Liver (tissue), 9 donors: Measurements from ENCODE around the gene USP17L15. TPM values are rescaled to one million over a fixed set of nuclear protein-coding genes. Genes with fewer than 3 reads are reported as not detected.
"Not testable (repeated sequence)": the region's sequence is repeated elsewhere in the genome, so short reads cannot be mapped to it uniquely, and the experiment has no call there.

Experiments
- DNase-seq: peaks from one replicate; pipeline ENCODE4 v3.0.0-alpha.2; 2017; ENCODE audit warnings: low spot score
- H3K27ac ChIP-seq, 2 donors: one replicate each; pipeline ENCODE4 v1.7.0; 2013; ENCODE audit warnings: inconsistent platforms in 2 of 2, low read length in 2 of 2, control low read depth in 1 of 2, low read depth in 1 of 2, mild to moderate bottlenecking in 1 of 2
- H3K27me3 ChIP-seq, 4 donors: one replicate each; pipeline versions ENCODE4 v1.6.1 to v1.7.0; 2013; ENCODE audit warnings: low read length in 3 of 4, inconsistent platforms in 1 of 4, mild to moderate bottlenecking in 1 of 4, moderate library complexity in 1 of 4; ENCODE audit not compliant: control insufficient read depth in 4 of 4, insufficient read depth in 4 of 4
- H3K36me3 ChIP-seq, 4 donors: one replicate each; pipeline versions ENCODE4 v1.6.1 to v1.7.0; 2013; ENCODE audit warnings: low read length in 3 of 4, mild to moderate bottlenecking in 3 of 4, low read depth in 1 of 4, moderate library complexity in 1 of 4; ENCODE audit not compliant: control insufficient read depth in 4 of 4, insufficient read depth in 3 of 4
- H3K4me1 ChIP-seq, 4 donors: one replicate each; pipeline versions ENCODE4 v1.6.1 to v1.7.0; 2013; ENCODE audit warnings: low read length in 3 of 4, mild to moderate bottlenecking in 3 of 4, moderate library complexity in 1 of 4; ENCODE audit not compliant: control insufficient read depth in 4 of 4, insufficient read depth in 4 of 4
- H3K4me3 ChIP-seq, 3 donors: one replicate each; pipeline versions ENCODE4 v1.6.1 to v1.7.0; 2013; ENCODE audit warnings: low read length in 3 of 3, control low read depth in 1 of 3, low read depth in 1 of 3, mild to moderate bottlenecking in 1 of 3
- H3K9ac ChIP-seq, 2 donors: one replicate each; pipeline ENCODE4 v1.7.0; 2013; ENCODE audit warnings: low read length in 2 of 2, mild to moderate bottlenecking in 2 of 2, moderate library complexity in 2 of 2, control low read depth in 1 of 2, low read depth in 1 of 2
- H3K9me3 ChIP-seq, 4 donors: one replicate each; pipeline versions ENCODE4 v1.6.1 to v1.7.0; 2013; ENCODE audit warnings: low read length in 3 of 4; ENCODE audit not compliant: control insufficient read depth in 4 of 4
- whole genome bisulfite sequencing: extraction: QIAGEN DNeasy Blood & Tissue Kit; methylation state at CpG from one replicate; pipeline ENCODE4 v1.1.7; 2013; 5-methylcytosine and 5-hydroxymethylcytosine counted together
- polyA plus RNA-seq, 2 donors: library from polyadenylated mRNA; stranded (reverse) in 1 of 2; unstranded in 1 of 2; fragments of 200-250 nt in 1 of 2; fragments of >200 nt in 1 of 2; fragmentation: Nextera tagmentation in 1 of 2; extraction: Ambion mirVana in 1 of 2; gene quantifications; one replicate each; pipeline versions ENCODE4 v1.2.1 to v1.2.3, GENCODE V29; 2013 to 2015
- total RNA-seq, 2 donors: library from RNA; depleted of rRNA; stranded (reverse); fragments of >200 nt; gene quantifications; one replicate each; pipeline ENCODE4 v1.2.3, GENCODE V29; 2014
- donor health status: healthy.
- donor health status: healthy.
- donor health status: healthy.
- donor health status: healthy.
- donor health status: healthy.

The USP17L15 gene
- total RNA-seq (not detected), polyA plus RNA-seq (not detected)

- not testable (repeated sequence) for H3K4me1 ChIP-seq, H3K36me3 ChIP-seq
- no CpG with 5 or more reads among the region's 15 CpGs for WGBS
Measured at GRCh38 chr4:9234085-9234484, at the start of gene USP17L15. Gene USP17L15 (plus strand): TSS chr4:9234385. CDS start chr4:9234385, 0 bp downstream.

GRCh38 chr4:9210357-9210756 lies 23.8 kb upstream of the USP17L15 start, which contains the start of gene USP17L10:
Gene USP17L10 (plus strand): TSS chr4:9210657. CDS start chr4:9210657, 0 bp downstream.
- not testable (repeated sequence) for H3K9me3 ChIP-seq, H3K9ac ChIP-seq, DNase-seq, H3K4me1 ChIP-seq, H3K27me3 ChIP-seq, H3K4me3 ChIP-seq, H3K36me3 ChIP-seq, H3K27ac ChIP-seq
- 83% methylated on average over 13 of the region's 13 CpGs for WGBS

More at GRCh38 chr4:9234085-9234484, at the start of gene USP17L15:
- not testable (repeated sequence) for DNase-seq, H3K9ac ChIP-seq, H3K27ac ChIP-seq, H3K4me3 ChIP-seq, H3K9me3 ChIP-seq, H3K27me3 ChIP-seq

- not testable (repeated sequence) for H3K27ac ChIP-seq, H3K4me1 ChIP-seq, H3K4me3 ChIP-seq, H3K27me3 ChIP-seq, H3K36me3 ChIP-seq, H3K9ac ChIP-seq, DNase-seq, H3K9me3 ChIP-seq
- 76% methylated on average over 11 of the region's 14 CpGs for WGBS
Measured at GRCh38 chr4:9214701-9215100, 19.5 kb upstream of the USP17L15 start.

- H3K9me3 ChIP-seq, H3K4me3 ChIP-seq, H3K27ac ChIP-seq, DNase-seq, H3K27me3 ChIP-seq, H3K9ac ChIP-seq, H3K36me3 ChIP-seq, H3K4me1 ChIP-seq: not testable (repeated sequence)
- 91% methylated on average over 10 of the region's 14 CpGs for whole genome bisulfite sequencing
Measured at GRCh38 chr4:9215105-9215504, 19.1 kb upstream of the USP17L15 start, which contains the start of gene USP17L11. Gene USP17L11 (plus strand): TSS chr4:9215405. CDS start chr4:9215405, 0 bp downstream.

- not testable (repeated sequence) for DNase-seq, H3K9ac ChIP-seq, H3K36me3 ChIP-seq, H3K27ac ChIP-seq, H3K4me1 ChIP-seq, H3K4me3 ChIP-seq, H3K9me3 ChIP-seq, H3K27me3 ChIP-seq
- no CpG with 5 or more reads among the region's 13 CpGs for WGBS
Measured at GRCh38 chr4:9219852-9220251, 14.3 kb upstream of the USP17L15 start, which contains the start of gene USP17L12. Gene USP17L12 (plus strand): TSS chr4:9220152. CDS start chr4:9220152, 0 bp downstream.

GRCh38 chr4:9224596-9224995 lies 9.6 kb upstream of the USP17L15 start, which contains the start of gene USP17L13:
Gene USP17L13 (plus strand): TSS chr4:9224896. CDS start chr4:9224896, 0 bp downstream.
- H3K4me3 ChIP-seq, H3K9me3 ChIP-seq, H3K9ac ChIP-seq, DNase-seq, H3K27ac ChIP-seq, H3K4me1 ChIP-seq, H3K36me3 ChIP-seq, H3K27me3 ChIP-seq: not testable (repeated sequence)
- no CpG with 5 or more reads among the region's 14 CpGs for WGBS

- DNase-seq: not testable (repeated sequence)
- WGBS: 82% methylated on average over 5 of the region's 8 CpGs
Measured at GRCh38 chr4:9230249-9230648, 3.9 kb upstream of the USP17L15 start.

GRCh38 chr4:9238461-9238860 lies 4.3 kb downstream of the USP17L15 start:
- 81% methylated on average over 11 of the region's 12 CpGs for WGBS
- H3K4me3 ChIP-seq, H3K9me3 ChIP-seq, H3K9ac ChIP-seq, H3K36me3 ChIP-seq, H3K27me3 ChIP-seq, H3K4me1 ChIP-seq, H3K27ac ChIP-seq: not testable (repeated sequence)
- DNase-seq: peak; percentile 23

More at GRCh38 chr4:9230249-9230648, 3.9 kb upstream of the USP17L15 start:
- not testable (repeated sequence) for H3K4me1 ChIP-seq, H3K27ac ChIP-seq, H3K9me3 ChIP-seq, H3K9ac ChIP-seq, H3K36me3 ChIP-seq, H3K27me3 ChIP-seq, H3K4me3 ChIP-seq

- not testable (repeated sequence) for H3K4me1 ChIP-seq, H3K9me3 ChIP-seq, H3K4me3 ChIP-seq, DNase-seq, H3K9ac ChIP-seq, H3K27ac ChIP-seq, H3K36me3 ChIP-seq, H3K27me3 ChIP-seq
- WGBS: 90% methylated on average over 5 of the region's 14 CpGs
Measured at GRCh38 chr4:9243579-9243978, 9.4 kb downstream of the USP17L15 start, which contains the start of gene USP17L17. Gene USP17L17 (plus strand): TSS chr4:9243879. CDS start chr4:9243879, 0 bp downstream.
